Thyroid gland (tissue), 4 donors: Measurements from ENCODE around the gene VKORC1.

ENCODE experiments used
- CTCF ChIP-seq, 6 experiments: fragments of 200-600 bp in 3 of 6; fragments of 450-650 bp in 3 of 6; sonication (generic) in 3 of 6; IDR thresholded peaks; one replicate each; pipeline ENCODE4 v1.5.1; 2016 to 2019; ENCODE audit warnings: antibody characterized with exemption in 6 of 6, mild to moderate bottlenecking in 2 of 6, inconsistent platforms in 1 of 6, moderate library complexity in 1 of 6
- POLR2A ChIP-seq, 2 donors: fragments of 450-650 bp; IDR thresholded peaks; one replicate each; pipeline ENCODE4 v1.6.1; 2017; ENCODE audit warnings: antibody characterized with exemption in 2 of 2, mild to moderate bottlenecking in 2 of 2, moderate library complexity in 1 of 2

- no peak for TF ChIP-seq CTCF (IDR thresholded peaks at IDR 0.05)
- no peak for TF ChIP-seq POLR2A (IDR thresholded peaks at IDR 0.05)
These were observed 18.8 kb upstream of the VKORC1 start for GRCh38 chr16:31113121-31114120.
